ENCODE data around the gene ZNF683.
"Not testable (repeated sequence)": the region's sequence is repeated elsewhere in the genome, so short reads cannot be mapped to it uniquely, and the experiment has no call there.

Gene ZNF683

DNA sequence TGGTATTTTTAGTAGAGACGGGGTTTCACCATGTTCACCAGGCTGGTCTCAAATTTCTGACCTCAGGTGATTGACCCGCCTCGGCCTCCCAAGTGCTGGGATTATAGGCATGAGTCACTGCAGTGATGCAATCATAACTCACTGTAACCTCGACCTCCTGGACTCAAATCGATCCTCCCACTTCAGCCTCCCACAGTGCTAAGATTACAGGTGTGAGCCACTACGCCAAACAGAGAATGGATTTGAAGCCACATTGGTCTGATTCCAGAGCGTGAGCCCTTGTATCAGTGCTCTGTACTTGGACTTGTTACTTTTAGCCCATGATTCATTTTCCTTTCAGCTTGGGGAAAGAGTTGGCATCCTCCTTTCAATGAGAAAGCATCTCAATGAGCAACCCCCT, 14.9 kb upstream of the ZNF683 start:
- TF ChIP-seq, protein P1, sequence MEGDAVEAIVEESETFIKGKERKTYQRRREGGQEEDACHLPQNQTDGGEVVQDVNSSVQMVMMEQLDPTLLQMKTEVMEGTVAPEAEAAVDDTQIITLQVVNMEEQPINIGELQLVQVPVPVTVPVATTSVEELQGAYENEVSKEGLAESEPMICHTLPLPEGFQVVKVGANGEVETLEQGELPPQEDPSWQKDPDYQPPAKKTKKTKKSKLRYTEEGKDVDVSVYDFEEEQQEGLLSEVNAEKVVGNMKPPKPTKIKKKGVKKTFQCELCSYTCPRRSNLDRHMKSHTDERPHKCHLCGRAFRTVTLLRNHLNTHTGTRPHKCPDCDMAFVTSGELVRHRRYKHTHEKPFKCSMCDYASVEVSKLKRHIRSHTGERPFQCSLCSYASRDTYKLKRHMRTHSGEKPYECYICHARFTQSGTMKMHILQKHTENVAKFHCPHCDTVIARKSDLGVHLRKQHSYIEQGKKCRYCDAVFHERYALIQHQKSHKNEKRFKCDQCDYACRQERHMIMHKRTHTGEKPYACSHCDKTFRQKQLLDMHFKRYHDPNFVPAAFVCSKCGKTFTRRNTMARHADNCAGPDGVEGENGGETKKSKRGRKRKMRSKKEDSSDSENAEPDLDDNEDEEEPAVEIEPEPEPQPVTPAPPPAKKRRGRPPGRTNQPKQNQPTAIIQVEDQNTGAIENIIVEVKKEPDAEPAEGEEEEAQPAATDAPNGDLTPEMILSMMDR (IDR thresholded peaks at IDR 0.05; ENCODE audit: low read depth, low read length, missing control alignments): no peak

DNA sequence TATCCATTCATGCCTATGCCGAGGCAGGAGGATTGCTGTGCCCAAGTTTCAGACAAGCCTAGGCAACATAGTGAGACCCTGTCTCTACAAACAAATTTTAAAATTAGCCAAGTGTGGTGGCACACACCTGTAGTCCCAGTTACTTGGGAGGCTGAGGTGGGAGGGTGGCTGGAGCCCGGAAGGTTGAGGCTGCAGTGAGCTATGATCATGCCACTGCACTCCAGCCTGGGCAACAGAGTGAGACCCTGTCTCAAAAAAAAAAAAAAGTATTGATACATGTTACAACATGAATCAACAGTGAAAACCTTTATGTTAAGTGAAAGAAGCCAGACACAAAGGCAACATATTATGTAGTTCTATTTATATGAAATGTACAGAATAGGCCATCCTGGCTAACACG, 12.5 kb upstream of the ZNF683 start:
- in situ Hi-C loops (cut with HindIII; ENCODE audit: low sequenced_read_pairs); H3K4me3 ChIP-seq (ENCODE audit: low read depth, low read length); DNase-seq (ENCODE audit: low read depth): not testable (repeated sequence)

More for the DNA sequence above, 14.9 kb upstream of the ZNF683 start:
- no peak for DNase-seq (ENCODE audit: low read depth)
- in situ Hi-C loops (cut with HindIII; ENCODE audit: low sequenced_read_pairs): no loop called here
- H3K4me3 ChIP-seq (ENCODE audit: low read depth, low read length): no peak overlapping the region

DNA sequence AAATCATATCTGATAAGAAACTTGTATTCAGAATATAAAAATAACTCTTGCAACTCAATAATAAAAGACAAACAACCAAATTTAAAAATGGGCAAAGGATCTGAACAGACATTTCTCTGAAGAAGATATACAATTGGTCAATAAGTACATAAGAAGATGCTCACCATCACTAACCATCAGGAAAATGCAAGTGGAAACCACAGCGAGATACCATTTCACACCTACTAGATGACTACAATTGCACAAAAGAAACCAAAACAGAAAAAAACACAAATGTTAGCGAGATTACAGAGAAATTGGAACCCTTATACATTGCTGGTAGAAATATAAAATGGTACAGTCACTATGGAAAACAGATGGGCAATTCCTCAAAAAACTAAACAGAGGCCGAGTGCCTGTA, 11.5 kb upstream of the ZNF683 start:
- H3K4me3 ChIP-seq (ENCODE audit: low read depth, low read length): no peak overlapping the region
- TF ChIP-seq, protein P1 (IDR thresholded peaks at IDR 0.05; ENCODE audit: low read depth, low read length, missing control alignments): no peak
- in situ Hi-C loops (cut with HindIII; ENCODE audit: low sequenced_read_pairs): no loop called here

DNA sequence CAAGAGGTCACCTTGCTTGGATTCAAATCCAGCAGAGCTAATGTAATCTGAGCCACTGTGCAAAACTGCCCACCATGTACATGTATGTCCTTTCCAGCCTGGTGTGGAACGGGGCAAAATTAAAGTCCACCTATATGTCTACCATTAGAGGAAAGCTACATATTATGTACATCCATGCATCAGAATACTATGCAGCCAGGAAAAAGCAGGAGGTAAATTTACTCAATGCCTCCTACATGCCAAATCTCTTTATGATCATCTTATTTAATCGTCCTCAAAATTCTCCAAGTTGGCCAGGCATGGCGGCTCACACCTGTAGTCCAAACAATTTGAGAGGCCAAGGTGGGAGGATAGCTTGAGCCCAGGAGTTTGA, 6.3 kb upstream of the ZNF683 start:
- TF ChIP-seq, protein P1 (IDR thresholded peaks at IDR 0.05; ENCODE audit: low read depth, low read length, missing control alignments): no peak
- in situ Hi-C loops (cut with HindIII; ENCODE audit: low sequenced_read_pairs): no loop called here
- no peak overlapping the region for H3K4me3 ChIP-seq (ENCODE audit: low read depth, low read length)
- no peak for DNase-seq (ENCODE audit: low read depth)

More for the DNA sequence above, 11.5 kb upstream of the ZNF683 start:
- no peak for DNase-seq (ENCODE audit: low read depth)

DNA sequence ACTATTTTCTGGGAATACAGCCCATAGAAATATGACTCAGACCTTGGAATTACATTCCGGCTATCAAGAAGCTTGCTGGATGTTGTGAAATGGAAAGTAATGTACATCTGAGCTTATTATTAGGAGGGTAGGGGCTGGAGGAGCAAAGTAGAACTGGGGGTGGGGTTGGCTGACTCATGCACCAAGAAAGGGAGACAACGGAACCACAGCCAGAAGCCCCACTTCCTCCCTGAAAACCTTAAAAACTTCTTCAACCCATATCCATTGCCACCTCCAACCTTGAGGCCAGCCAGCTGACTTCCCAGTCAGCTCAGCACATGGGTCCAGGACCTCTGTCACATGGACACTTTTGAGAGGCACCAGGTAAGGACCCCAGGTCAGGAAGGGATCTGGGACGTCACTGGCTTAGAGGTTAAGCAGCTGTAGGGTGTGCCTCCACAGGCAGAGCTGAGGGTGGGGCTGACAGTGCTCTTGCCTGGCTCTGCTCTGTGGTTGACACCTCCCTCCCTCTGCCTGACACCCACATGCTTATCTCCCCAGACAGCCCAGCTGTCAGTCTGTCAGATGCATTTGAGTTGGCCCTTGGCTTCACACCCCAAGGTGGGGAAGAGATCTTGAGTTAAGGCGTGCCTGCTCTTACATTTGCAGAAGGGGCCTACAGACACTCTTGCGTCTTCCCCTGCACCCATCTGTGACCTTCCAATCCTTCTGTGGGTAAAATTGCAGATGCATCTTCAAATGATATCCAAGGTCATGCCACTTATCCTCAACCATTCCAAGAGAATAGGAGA, 5.7 kb upstream of the ZNF683 start:
- in situ Hi-C loops (cut with HindIII; ENCODE audit: low sequenced_read_pairs): no loop called here
- peak; percentile 97 for DNase-seq (ENCODE audit: low read depth)
- no peak overlapping the region for H3K4me3 ChIP-seq (ENCODE audit: low read depth, low read length)
- TF ChIP-seq, protein P1 (IDR thresholded peaks at IDR 0.05; ENCODE audit: low read depth, low read length, missing control alignments): no peak

DNA sequence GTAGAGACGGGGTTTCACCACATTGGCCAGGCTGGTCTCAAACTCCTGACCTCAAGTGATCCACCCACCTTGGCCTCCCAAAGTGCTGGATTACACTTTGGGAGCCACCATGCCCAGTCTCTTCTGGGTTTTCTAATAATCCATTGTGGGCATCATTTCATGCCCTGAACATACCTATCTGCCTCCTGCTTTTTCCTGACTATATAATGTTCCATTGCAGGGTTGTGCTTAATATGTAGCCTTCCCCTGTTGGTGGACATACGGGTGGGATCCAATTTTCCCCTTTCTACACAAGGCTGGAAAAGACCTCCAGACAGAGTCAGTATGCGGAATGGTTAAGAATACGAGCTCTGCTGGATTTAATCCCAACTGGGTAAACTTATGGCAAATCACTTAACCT, 3.5 kb upstream of the ZNF683 start:
- in situ Hi-C loops (cut with HindIII; ENCODE audit: low sequenced_read_pairs): no loop called here
- TF ChIP-seq, protein P1 (IDR thresholded peaks at IDR 0.05; ENCODE audit: low read depth, low read length, missing control alignments): no peak
- H3K4me3 ChIP-seq (ENCODE audit: low read depth, low read length): no peak overlapping the region

DNA sequence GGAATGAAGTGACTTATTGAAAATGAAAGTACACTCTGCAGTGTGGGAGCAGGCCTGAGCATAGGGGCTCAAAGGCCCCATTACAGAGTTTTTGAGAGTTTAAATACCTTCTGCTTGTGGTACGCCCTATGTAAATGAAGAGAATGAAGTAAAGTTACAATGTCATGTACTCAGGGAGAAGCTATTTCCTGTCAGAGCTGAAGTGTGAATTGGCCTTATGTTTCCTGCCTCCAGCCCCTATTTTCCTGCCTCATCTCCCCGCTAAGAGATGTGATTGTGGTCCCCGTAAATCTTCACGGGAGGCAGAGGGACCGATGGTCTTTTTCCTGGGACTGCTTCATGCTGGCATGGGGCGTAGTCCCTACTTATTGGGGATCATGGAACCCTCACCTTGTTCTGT, 2.5 kb upstream of the ZNF683 start:
- TF ChIP-seq, protein P1 (IDR thresholded peaks at IDR 0.05; ENCODE audit: low read depth, low read length, missing control alignments): no peak
- H3K4me3 ChIP-seq (ENCODE audit: low read depth, low read length): no peak overlapping the region
- DNase-seq (ENCODE audit: low read depth): no peak
- in situ Hi-C loops (cut with HindIII; ENCODE audit: low sequenced_read_pairs): no loop called here

More for the DNA sequence above, 3.5 kb upstream of the ZNF683 start:
- no peak for DNase-seq (ENCODE audit: low read depth)

DNA sequence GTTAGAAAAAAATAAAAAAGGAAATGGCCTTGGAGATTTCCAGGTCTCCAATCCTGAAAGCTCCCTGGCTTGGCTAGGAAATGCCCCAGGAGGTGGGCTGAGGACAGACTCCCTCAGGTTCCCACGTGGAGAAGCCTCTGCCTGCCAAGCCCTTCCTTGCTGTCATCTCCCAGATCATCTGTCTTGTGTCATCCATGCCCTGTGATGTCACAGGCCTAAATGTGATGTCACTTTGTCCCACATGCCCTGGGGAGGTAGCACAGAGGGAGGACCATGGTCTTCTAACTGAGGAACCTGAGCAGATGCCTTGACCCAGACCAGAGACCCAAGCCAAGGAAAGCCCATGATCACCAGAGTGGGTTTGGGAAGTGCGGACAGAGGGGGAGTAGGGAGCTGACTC, 1.8 kb upstream of the ZNF683 start:
- H3K4me3 ChIP-seq (ENCODE audit: low read depth, low read length); DNase-seq (ENCODE audit: low read depth); in situ Hi-C loops (cut with HindIII; ENCODE audit: low sequenced_read_pairs): not testable (repeated sequence)

All from astrocyte of the cerebellum (primary cell).